ENCODE data around the gene PNMA8A.

- TF ChIP-seq POLR2A (IDR thresholded peaks at IDR 0.05) (no peak), CTCF (IDR thresholded peaks at IDR 0.05) (no peak)
Observed at GRCh38 chr19:46466536-46467196, 4.7 kb downstream of the PNMA8A start.

Data from lower leg skin (tissue), 3 donors.